IPS-18a (cell line): Measurements from ENCODE around the gene MID2.
A peak's percentile ranks its signal among the peaks of the same experiment; 100 is the strongest.

Experiments
- H3K27ac ChIP-seq: one replicate; pipeline ENCODE4 v1.5.1; 2013; ENCODE audit warnings: low read length
- H3K27me3 ChIP-seq: one replicate; pipeline ENCODE4 v1.6.1; 2013; ENCODE audit warnings: mild to moderate bottlenecking, low read length; ENCODE audit not compliant: control insufficient read depth, insufficient read depth
- H3K36me3 ChIP-seq: one replicate; pipeline ENCODE4 v1.6.1; 2013; ENCODE audit warnings: low read depth, low read length; ENCODE audit not compliant: control insufficient read depth
- H3K4me1 ChIP-seq: one replicate; pipeline ENCODE4 v1.6.1; 2013; ENCODE audit warnings: low read depth, low read length; ENCODE audit not compliant: control insufficient read depth
- H3K4me3 ChIP-seq: one replicate; pipeline ENCODE4 v1.5.1; 2013; ENCODE audit warnings: low read length
- H3K9ac ChIP-seq: one replicate; pipeline ENCODE4 v1.6.1; 2013; ENCODE audit warnings: mild to moderate bottlenecking, low read length, moderate library complexity
- H3K9me3 ChIP-seq: one replicate; pipeline ENCODE4 v1.6.1; 2013; ENCODE audit warnings: low read depth, low read length; ENCODE audit not compliant: control insufficient read depth

Gene MID2

DNA sequence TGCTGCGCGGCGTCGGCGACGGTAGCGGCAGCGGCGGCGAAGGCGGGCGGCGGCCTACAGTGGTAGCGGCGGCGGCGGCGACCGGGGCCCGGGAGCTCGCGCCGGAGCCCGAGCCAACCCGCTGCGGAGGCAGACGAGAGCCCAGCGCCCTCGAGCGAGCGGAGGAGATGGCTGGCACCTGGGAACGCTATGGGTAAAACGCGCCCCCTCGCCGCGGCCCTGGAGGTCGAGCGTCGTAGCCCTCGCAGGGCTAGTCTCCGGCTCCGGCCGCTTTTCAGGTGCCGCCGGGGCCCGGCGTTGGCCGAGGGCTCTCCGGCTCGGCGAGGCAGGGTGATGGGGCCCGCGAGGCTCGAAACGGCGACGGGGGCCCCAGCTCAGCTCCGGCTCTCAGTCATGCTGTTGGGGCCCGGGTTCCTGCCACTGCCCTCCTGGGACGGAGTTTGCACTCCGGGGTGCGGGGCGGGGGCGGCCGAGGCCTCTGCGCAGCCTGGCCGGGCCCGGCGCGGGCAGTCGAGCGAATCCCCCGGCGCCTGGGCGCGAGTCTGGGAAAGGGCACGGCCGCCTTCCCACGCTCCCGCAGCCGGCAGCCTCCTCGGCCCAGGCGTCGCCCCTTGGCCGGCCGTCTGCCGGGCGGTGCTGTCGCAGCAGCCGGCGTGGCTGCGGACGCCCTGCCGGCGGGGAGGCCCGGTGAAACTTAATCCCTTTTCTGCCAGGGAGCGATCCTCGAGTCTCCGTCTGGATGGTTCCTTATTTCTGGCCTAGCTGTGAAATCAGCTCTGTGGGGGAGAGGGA is 768 bp downstream of the MID2 start:
- H3K27ac ChIP-seq, result no peak overlapping the region
- H3K4me3 ChIP-seq, result peak overlapping the region; percentile 67
- H3K9ac ChIP-seq, result peak overlapping the region; percentile 34
- H3K9me3 ChIP-seq, result no peaks in the 10 kb centered on the region
- no peaks in the 10 kb centered on the region for H3K36me3 ChIP-seq
- peaks cover 6% of the 10 kb centered on the region for H3K4me1 ChIP-seq
- peaks cover 45% of the 10 kb centered on the region for H3K27me3 ChIP-seq

DNA sequence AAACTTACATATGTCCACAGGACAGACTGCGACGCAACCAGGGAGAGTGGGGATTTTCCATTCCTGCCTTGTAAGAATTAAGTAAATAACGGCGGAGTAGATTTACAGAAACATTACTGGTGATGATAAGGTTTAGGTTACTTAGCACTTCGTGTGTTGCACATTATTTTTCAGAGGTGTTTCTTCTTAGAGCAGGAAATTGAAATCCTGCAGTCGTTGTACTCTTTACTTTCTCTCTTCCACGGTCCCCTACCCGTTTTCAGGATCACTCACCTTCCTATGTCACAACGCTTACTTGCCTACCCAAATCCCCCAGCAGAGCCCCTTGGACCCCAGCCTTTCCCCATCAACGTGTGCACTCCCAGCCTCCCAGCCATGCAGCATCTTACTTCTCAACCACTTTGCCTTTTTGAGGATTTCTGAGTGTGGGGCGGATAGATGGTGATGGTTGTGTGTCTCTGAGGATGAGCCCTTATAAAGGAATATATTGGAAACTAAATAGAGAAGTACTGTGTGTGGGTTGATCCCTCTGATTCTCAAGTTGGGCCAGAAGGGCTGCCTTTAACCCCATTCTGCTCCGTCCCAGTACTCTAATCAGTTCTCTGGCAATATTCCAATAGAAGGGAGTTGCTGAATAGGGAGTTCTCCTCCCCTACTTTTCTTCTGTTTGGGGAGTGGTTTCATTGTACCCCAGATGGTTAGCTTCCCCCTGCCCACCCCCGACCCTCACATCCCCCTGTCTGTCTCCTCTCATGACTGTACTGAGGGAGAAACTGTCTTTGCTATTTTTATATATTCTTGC is 1.6 kb downstream of the MID2 start:
- Histone ChIP-seq H3K9ac (no peak overlapping the region), H3K4me1 (peaks cover 6% of the 10 kb centered on the region), H3K27ac (no peak overlapping the region), H3K9me3 (no peaks in the 10 kb centered on the region), H3K36me3 (no peaks in the 10 kb centered on the region), H3K4me3 (peak overlapping the region; percentile 67), H3K27me3 (peaks cover 45% of the 10 kb centered on the region)

DNA sequence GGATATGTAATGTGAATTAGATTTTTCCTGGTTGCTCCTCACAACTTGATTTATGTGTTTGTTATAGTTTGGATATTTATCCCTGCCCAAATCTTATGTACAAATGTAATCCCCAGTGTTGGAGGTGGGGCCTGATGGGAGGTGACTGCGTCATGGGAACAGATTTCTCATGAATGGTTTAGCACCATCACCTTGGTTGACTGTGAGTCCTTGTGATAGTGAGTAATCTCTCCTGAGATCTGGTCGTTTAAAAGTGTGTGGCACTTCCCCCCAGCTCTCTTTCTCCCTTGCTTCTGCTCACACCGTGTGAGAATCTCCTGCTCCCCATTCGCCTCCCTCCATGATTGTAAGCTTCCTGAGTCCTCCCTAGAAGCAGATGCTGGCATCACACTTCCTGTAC is 2.2 kb downstream of the MID2 start:
- no peak overlapping the region for H3K27ac ChIP-seq
- H3K4me1 ChIP-seq, result peaks cover 6% of the 10 kb centered on the region
- peaks cover 45% of the 10 kb centered on the region for H3K27me3 ChIP-seq
- H3K9ac ChIP-seq, result no peak overlapping the region
- H3K36me3 ChIP-seq, result no peaks in the 10 kb centered on the region
- H3K9me3 ChIP-seq, result no peaks in the 10 kb centered on the region
- H3K4me3 ChIP-seq, result no peak overlapping the region

DNA sequence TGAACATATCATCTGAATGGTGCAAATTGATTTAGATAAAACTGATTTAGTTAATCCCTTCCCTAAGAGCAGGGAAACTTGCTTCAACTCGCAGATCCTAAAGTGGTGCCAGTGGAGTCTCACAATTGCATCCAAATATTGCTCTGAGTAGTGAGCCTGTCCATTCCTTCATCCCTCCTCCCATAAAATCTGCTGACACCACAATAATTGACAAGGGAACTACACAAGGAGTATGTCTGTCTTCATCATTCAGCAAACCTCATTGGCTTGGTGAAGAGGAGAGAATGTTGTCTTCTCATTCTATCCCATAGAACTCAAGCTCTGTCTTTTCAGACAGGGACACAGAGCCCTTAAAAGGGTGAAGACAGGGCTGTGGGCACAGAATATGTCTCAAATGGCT is 4.2 kb downstream of the MID2 start:
- no peak overlapping the region for H3K4me3 ChIP-seq
- H3K9ac ChIP-seq, result no peak overlapping the region
- H3K27me3 ChIP-seq, result peaks cover 36% of the 10 kb centered on the region
- H3K27ac ChIP-seq, result no peak overlapping the region
- H3K4me1 ChIP-seq, result peaks cover 6% of the 10 kb centered on the region
- H3K36me3 ChIP-seq, result no peaks in the 10 kb centered on the region
- H3K9me3 ChIP-seq, result no peaks in the 10 kb centered on the region

DNA sequence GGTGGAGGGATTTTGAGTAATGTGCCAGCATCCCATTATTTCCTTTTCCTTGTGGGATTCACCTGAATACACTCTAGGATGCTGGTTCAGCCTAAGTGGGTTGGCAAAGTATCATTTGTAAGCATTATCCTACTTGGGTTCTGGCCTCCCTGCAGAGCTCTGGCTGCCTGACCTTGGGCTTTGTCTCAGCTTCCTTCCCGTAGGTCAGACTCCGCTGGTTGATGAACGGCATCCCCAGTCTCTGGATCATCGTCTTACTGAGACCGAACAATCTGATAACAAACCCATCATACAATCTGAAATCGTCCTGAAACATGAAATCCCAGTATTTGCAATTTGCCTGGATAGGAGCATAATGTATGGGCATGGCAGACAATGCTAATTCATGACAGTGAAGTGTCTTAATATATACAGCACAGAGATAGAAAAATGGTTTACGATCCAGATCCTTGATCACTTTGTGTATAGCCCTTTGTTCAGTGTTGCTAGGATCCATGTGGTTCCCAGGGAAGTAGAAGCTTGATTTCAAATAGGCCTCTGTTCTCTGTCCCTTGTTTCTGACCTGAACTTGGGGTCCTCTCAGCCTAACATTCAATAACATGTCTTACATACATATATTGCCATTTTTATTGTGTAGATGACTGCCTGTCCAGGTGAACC is 5.5 kb downstream of the MID2 start:
- Histone ChIP-seq H3K9ac (no peak overlapping the region), H3K9me3 (no peaks in the 10 kb centered on the region), H3K4me1 (peaks cover 6% of the 10 kb centered on the region), H3K36me3 (no peaks in the 10 kb centered on the region), H3K4me3 (no peak overlapping the region), H3K27ac (no peak overlapping the region), H3K27me3 (peaks cover 29% of the 10 kb centered on the region)

DNA sequence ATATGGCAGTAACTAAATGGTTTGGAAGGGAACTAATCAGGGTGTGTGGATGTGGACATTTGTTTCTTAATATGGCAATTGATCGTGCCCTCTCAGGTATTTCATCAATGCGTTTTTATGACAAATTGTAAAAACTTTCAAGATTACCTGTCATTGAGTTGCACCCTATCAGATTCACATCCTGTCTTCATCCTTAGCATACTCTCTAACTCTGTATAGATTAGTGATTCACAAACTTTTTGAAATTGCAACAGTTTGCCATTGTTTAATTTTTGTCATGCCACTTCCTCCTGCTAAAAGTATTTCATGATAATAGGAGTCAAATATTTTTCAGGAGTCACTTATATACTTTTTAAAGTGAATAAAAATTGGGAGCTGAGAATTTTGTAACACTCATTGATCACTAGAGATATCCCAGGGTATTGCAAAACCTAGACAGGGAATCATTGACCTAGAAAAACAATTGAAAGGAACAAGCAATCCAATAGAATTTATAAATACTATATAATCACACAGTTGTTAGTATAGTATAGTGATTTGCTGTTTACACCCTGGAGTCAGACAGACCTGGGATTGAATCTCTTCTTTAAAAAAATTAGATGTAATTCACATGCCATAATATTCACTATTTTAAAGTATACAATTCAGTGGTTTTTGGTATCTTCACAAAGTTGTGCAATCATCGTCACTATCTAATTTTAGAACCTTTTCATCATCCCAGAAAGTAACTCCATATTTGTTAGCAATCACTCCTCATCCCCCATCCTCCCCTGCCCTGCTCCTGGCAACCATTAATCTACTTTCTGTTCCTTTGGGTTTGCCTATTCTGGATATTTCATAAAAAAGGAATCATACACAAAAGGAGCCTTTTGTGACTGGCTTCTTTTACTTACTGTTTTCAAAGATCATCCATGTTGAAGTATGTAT is 8.9 kb downstream of the MID2 start:
- Histone ChIP-seq H3K27ac (no peak overlapping the region), H3K9me3 (no peaks in the 10 kb centered on the region), H3K9ac (no peak overlapping the region), H3K27me3 (no peaks in the 10 kb centered on the region), H3K4me3 (no peak overlapping the region), H3K36me3 (no peaks in the 10 kb centered on the region), H3K4me1 (no peaks in the 10 kb centered on the region)

DNA sequence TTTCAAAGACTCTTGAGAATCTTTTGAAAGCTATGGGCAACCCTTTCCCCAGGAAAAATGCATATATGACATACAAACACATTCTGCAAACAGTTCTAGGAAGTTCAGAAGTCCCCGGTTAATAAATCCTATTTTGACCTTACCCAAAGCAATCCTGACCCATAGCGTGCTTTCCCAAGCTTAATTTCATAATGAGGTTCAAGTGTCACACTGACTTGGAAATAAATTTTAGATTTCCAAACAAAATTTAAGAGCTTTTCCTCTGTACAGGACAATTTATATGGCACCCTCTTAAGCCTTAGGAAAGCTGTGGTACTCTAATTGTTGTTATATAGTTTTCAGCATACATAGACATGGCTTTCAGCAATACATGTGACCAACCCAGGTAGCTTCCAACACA is 11.3 kb downstream of the MID2 start:
- H3K4me3 ChIP-seq, result no peak overlapping the region
- H3K27me3 ChIP-seq, result no peaks in the 10 kb centered on the region
- H3K9me3 ChIP-seq, result no peaks in the 10 kb centered on the region
- no peaks in the 10 kb centered on the region for H3K4me1 ChIP-seq
- no peak overlapping the region for H3K27ac ChIP-seq
- H3K36me3 ChIP-seq, result no peaks in the 10 kb centered on the region
- H3K9ac ChIP-seq, result no peak overlapping the region

DNA sequence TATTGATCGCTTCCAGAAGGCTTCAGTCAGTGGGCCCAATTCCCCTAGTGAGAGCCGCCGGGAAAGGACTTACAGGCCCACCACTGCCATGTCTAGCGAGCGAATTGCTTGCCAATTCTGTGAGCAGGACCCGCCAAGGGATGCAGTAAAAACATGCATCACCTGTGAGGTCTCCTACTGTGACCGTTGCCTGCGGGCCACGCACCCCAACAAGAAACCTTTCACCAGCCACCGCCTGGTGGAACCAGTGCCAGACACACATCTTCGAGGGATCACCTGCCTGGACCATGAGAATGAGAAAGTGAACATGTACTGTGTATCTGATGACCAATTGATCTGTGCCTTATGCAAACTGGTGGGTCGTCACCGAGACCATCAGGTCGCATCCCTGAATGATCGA is 15.3 kb downstream of the MID2 start:
- Histone ChIP-seq H3K9me3 (no peaks in the 10 kb centered on the region), H3K4me1 (no peaks in the 10 kb centered on the region), H3K27ac (no peak overlapping the region), H3K36me3 (no peaks in the 10 kb centered on the region), H3K4me3 (no peak overlapping the region), H3K27me3 (no peaks in the 10 kb centered on the region), H3K9ac (no peak overlapping the region)

DNA sequence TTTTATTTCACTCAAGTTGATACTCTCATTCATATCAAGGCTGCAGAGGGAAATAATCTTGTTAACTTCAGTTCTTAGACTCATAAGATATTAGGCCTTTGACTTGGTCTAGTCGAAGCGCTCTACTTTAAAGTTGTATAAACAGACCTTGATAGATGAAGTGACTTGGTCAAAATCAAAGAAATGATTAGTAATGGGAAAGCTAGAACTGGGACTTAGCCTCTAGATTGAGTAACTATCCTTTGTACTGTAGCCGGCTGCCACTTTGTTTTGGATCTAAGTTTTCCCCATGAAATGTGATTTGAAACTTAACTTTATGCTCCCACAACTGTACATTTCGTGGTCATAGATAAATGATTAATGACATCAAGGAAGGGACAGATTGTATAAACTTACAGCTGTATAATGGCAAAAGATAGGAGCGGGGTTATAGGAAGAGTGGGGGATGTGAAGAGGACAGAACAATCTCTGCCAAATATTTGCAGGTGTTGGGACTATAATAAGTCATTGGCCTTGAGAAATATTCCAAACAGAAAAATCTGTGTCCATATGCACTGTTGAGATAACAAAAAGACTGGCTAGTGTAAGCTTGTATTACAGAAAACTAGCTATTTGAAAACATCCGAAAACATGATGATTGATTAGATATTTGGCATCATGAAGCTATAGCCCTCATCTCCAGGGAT is 17.2 kb downstream of the MID2 start:
- no peaks in the 10 kb centered on the region for H3K36me3 ChIP-seq
- no peaks in the 10 kb centered on the region for H3K4me1 ChIP-seq
- H3K27me3 ChIP-seq, result no peaks in the 10 kb centered on the region
- no peak overlapping the region for H3K9ac ChIP-seq
- no peak overlapping the region for H3K4me3 ChIP-seq
- no peak overlapping the region for H3K27ac ChIP-seq
- no peaks in the 10 kb centered on the region for H3K9me3 ChIP-seq

DNA sequence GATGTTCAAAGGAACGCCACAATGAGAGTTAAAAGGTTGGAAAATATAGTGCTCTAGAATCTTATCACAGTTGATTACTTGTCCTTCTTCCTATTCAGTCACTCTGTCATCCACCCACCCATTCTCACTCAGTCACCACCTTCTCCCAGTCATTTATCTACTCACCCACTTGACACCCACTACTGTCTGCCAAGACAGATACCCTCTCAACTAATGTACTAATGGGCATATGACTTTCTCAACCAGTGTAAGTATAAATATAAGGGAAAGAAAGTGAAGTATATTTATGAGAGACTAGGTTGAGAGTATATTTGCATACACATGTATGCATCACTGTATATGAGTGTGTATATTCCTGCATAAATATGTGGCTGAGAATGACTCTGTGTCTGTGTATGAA is 20.0 kb downstream of the MID2 start:
- H3K4me3 ChIP-seq, result no peak overlapping the region
- H3K27ac ChIP-seq, result no peak overlapping the region
- H3K9me3 ChIP-seq, result no peaks in the 10 kb centered on the region
- no peak overlapping the region for H3K9ac ChIP-seq
- no peaks in the 10 kb centered on the region for H3K36me3 ChIP-seq
- H3K27me3 ChIP-seq, result no peaks in the 10 kb centered on the region
- H3K4me1 ChIP-seq, result no peaks in the 10 kb centered on the region
